Measurements from ENCODE around the gene KRTAP8-1. TPM values are rescaled to one million over a fixed set of nuclear protein-coding genes. Genes with fewer than 3 reads are reported as not detected.
A peak's percentile ranks its signal among the peaks of the same experiment; 100 is the strongest.

The KRTAP8-1 gene
- total RNA-seq (not detected), total RNA-seq (0 reads per million in 2 donors)

- Mint-ChIP-seq H3K27ac (no peak within 1 kb of the TSS), H3K27me3 (peaks cover 27% of the 10 kb centered on the region), H3K4me1 (no peaks in the 10 kb centered on the region), H3K4me3 (no peak within 1 kb of the TSS), H3K36me3 (ENCODE audit: low read depth) (no peaks in the 10 kb centered on the region)
- DNase-seq (no peak), ATAC-seq (no peak)
- no peaks in the 10 kb centered on the region for H3K9me3 ChIP-seq (ENCODE audit: control insufficient read depth, low read length, poor library complexity, severe bottlenecking)
Measured at GRCh38 chr21:30813174-30813573, at the start of gene KRTAP8-1. KRTAP8-1 (minus strand) TSS chr21:30813274; CDS start chr21:30813220, 54 bp downstream.

GRCh38 chr21:30847627-30848500 is 34.8 kb upstream of the KRTAP8-1 start:
- no peaks in the 10 kb centered on the region for H3K9me3 ChIP-seq (ENCODE audit: control insufficient read depth, low read length, poor library complexity, severe bottlenecking)
- Mint-ChIP-seq H3K36me3 (ENCODE audit: low read depth) (peaks cover 3% of the 10 kb centered on the region), H3K27ac (no peak overlapping the region), H3K4me1 (no peaks in the 10 kb centered on the region), H3K27me3 (peaks cover 19% of the 10 kb centered on the region), H3K4me3 (no peak overlapping the region)
- ATAC-seq (no peak), DNase-seq (no peak)

GRCh38 chr21:30842990-30843389 is 29.9 kb upstream of the KRTAP8-1 start:
- Mint-ChIP-seq H3K4me3 (no peak overlapping the region), H3K27ac (no peak overlapping the region), H3K36me3 (ENCODE audit: low read depth) (peaks cover 6% of the 10 kb centered on the region), H3K4me1 (peaks cover 2% of the 10 kb centered on the region), H3K27me3 (peaks cover 30% of the 10 kb centered on the region)
- no peaks in the 10 kb centered on the region for H3K9me3 ChIP-seq (ENCODE audit: control insufficient read depth, low read length, poor library complexity, severe bottlenecking)
- DNase-seq = no peak
- no peak for ATAC-seq

- peaks cover 3% of the 10 kb centered on the region for H3K36me3 Mint-ChIP-seq (ENCODE audit: low read depth)
- H3K4me1 Mint-ChIP-seq = peaks cover 2% of the 10 kb centered on the region
- no peak overlapping the region for H3K27ac Mint-ChIP-seq
- no peaks in the 10 kb centered on the region for H3K9me3 ChIP-seq (ENCODE audit: control insufficient read depth, low read length, poor library complexity, severe bottlenecking)
- no peak for DNase-seq
- ATAC-seq = peak; percentile 36
- no peak overlapping the region for H3K4me3 Mint-ChIP-seq
- H3K27me3 Mint-ChIP-seq = peaks cover 22% of the 10 kb centered on the region
Measured at GRCh38 chr21:30839304-30839703, 26.2 kb upstream of the KRTAP8-1 start.

- Mint-ChIP-seq H3K36me3 (ENCODE audit: low read depth) (peaks cover 3% of the 10 kb centered on the region), H3K27ac (no peak overlapping the region), H3K4me1 (peaks cover 2% of the 10 kb centered on the region), H3K4me3 (no peak overlapping the region), H3K27me3 (peaks cover 19% of the 10 kb centered on the region)
- ATAC-seq (no peak), DNase-seq (no peak)
- H3K9me3 ChIP-seq (ENCODE audit: control insufficient read depth, low read length, poor library complexity, severe bottlenecking) = no peaks in the 10 kb centered on the region
Measured at GRCh38 chr21:30838536-30838935, 25.5 kb upstream of the KRTAP8-1 start.

- H3K4me3 Mint-ChIP-seq = no peak overlapping the region
- H3K9me3 ChIP-seq (ENCODE audit: control insufficient read depth, low read length, poor library complexity, severe bottlenecking) = no peaks in the 10 kb centered on the region
- peaks cover 2% of the 10 kb centered on the region for H3K36me3 Mint-ChIP-seq (ENCODE audit: low read depth)
- ATAC-seq (no peak), DNase-seq (no peak)
- H3K27ac Mint-ChIP-seq = no peak overlapping the region
- H3K4me1 Mint-ChIP-seq = no peaks in the 10 kb centered on the region
- H3K27me3 Mint-ChIP-seq = peaks cover 4% of the 10 kb centered on the region
Measured at GRCh38 chr21:30831194-30831765, 18.2 kb upstream of the KRTAP8-1 start.

GRCh38 chr21:30829659-30830058 is 16.6 kb upstream of the KRTAP8-1 start, which contains the start of gene KRTAP7-1:
KRTAP7-1 (minus strand) TSS chr21:30829759; CDS start chr21:30829698, 61 bp downstream.
- DNase-seq (no peak), ATAC-seq (no peak)
- H3K4me1 Mint-ChIP-seq = no peaks in the 10 kb centered on the region
- H3K9me3 ChIP-seq (ENCODE audit: control insufficient read depth, low read length, poor library complexity, severe bottlenecking) = no peaks in the 10 kb centered on the region
- H3K27ac Mint-ChIP-seq = no peak within 1 kb of the TSS
- no peak within 1 kb of the TSS for H3K4me3 Mint-ChIP-seq
- H3K36me3 Mint-ChIP-seq (ENCODE audit: low read depth) = peaks cover 2% of the 10 kb centered on the region
- peaks cover 4% of the 10 kb centered on the region for H3K27me3 Mint-ChIP-seq

- Mint-ChIP-seq H3K27ac (no peak overlapping the region), H3K4me1 (no peaks in the 10 kb centered on the region), H3K36me3 (ENCODE audit: low read depth) (no peaks in the 10 kb centered on the region), H3K4me3 (no peak overlapping the region), H3K27me3 (peaks cover 8% of the 10 kb centered on the region)
- ATAC-seq (no peak), DNase-seq (no peak)
- H3K9me3 ChIP-seq (ENCODE audit: control insufficient read depth, low read length, poor library complexity, severe bottlenecking) = no peaks in the 10 kb centered on the region
Measured at GRCh38 chr21:30818837-30819610, 6.0 kb upstream of the KRTAP8-1 start.

GRCh38 chr21:30800605-30801004 is 12.5 kb downstream of the KRTAP8-1 start:
- H3K27ac Mint-ChIP-seq = no peak overlapping the region
- DNase-seq (no peak), ATAC-seq (no peak)
- H3K27me3 Mint-ChIP-seq = peaks cover 9% of the 10 kb centered on the region
- H3K36me3 Mint-ChIP-seq (ENCODE audit: low read depth) = no peaks in the 10 kb centered on the region
- no peak overlapping the region for H3K4me3 Mint-ChIP-seq
- H3K9me3 ChIP-seq (ENCODE audit: control insufficient read depth, low read length, poor library complexity, severe bottlenecking) = no peaks in the 10 kb centered on the region
- no peaks in the 10 kb centered on the region for H3K4me1 Mint-ChIP-seq

GRCh38 chr21:30793581-30794314 is 19.3 kb downstream of the KRTAP8-1 start:
- Mint-ChIP-seq H3K27ac (no peak overlapping the region), H3K4me1 (no peaks in the 10 kb centered on the region), H3K27me3 (no peaks in the 10 kb centered on the region), H3K36me3 (ENCODE audit: low read depth) (no peaks in the 10 kb centered on the region), H3K4me3 (no peak overlapping the region)
- no peaks in the 10 kb centered on the region for H3K9me3 ChIP-seq (ENCODE audit: control insufficient read depth, low read length, poor library complexity, severe bottlenecking)
- ATAC-seq = no peak
- no peak for DNase-seq

GRCh38 chr21:30779249-30779648 is 33.8 kb downstream of the KRTAP8-1 start:
- H3K9me3 ChIP-seq (ENCODE audit: control insufficient read depth, low read length, poor library complexity, severe bottlenecking) = no peaks in the 10 kb centered on the region
- H3K36me3 Mint-ChIP-seq (ENCODE audit: low read depth) = no peaks in the 10 kb centered on the region
- ATAC-seq (no peak), DNase-seq (no peak)
- H3K4me1 Mint-ChIP-seq = no peaks in the 10 kb centered on the region
- H3K27me3 Mint-ChIP-seq = peaks cover 22% of the 10 kb centered on the region
- no peak overlapping the region for H3K4me3 Mint-ChIP-seq
- H3K27ac Mint-ChIP-seq = no peak overlapping the region

- H3K4me3 Mint-ChIP-seq = no peak overlapping the region
- no peaks in the 10 kb centered on the region for H3K9me3 ChIP-seq (ENCODE audit: control insufficient read depth, low read length, poor library complexity, severe bottlenecking)
- no peaks in the 10 kb centered on the region for H3K27me3 Mint-ChIP-seq
- ATAC-seq = no peak
- no peaks in the 10 kb centered on the region for H3K36me3 Mint-ChIP-seq (ENCODE audit: low read depth)
- no peak for DNase-seq
- H3K4me1 Mint-ChIP-seq = no peaks in the 10 kb centered on the region
- H3K27ac Mint-ChIP-seq = no peak overlapping the region
Measured at GRCh38 chr21:30769724-30770431, 43.2 kb downstream of the KRTAP8-1 start.
